H9 (cell line): ENCODE results near the gene SNX2. TPM values are rescaled to one million over a fixed set of nuclear protein-coding genes. Genes with fewer than 3 reads are reported as not detected.

ENCODE experiments used
- DNase-seq: peaks from one replicate; pipeline ENCODE4 v3.0.0-alpha.2; 2017
- H2AFZ ChIP-seq: one replicate; pipeline ENCODE4 v1.6.1; 2013; ENCODE audit warnings: mild to moderate bottlenecking, low read length, control low read depth, moderate library complexity
- H2AK5ac ChIP-seq: 2 replicates; pipeline ENCODE4 v1.6.1; 2013; ENCODE audit warnings: low read length, control low read depth, mixed read lengths; ENCODE audit not compliant: insufficient read length
- H2BK120ac ChIP-seq: one replicate; pipeline ENCODE4 v1.6.1; 2013; ENCODE audit warnings: low read depth, mild to moderate bottlenecking, low read length, control low read depth, inconsistent platforms; ENCODE audit not compliant: poor library complexity, severe bottlenecking
- H2BK12ac ChIP-seq: 2 replicates; pipeline ENCODE4 v1.6.1; 2013; ENCODE audit warnings: low read length, control low read depth, mixed read lengths, low read depth; ENCODE audit not compliant: insufficient read length
- H2BK15ac ChIP-seq: 2 replicates; pipeline ENCODE4 v1.6.1; 2013; ENCODE audit warnings: low read depth, low read length, control low read depth
- H2BK20ac ChIP-seq: one replicate; pipeline ENCODE4 v1.6.1; 2013; ENCODE audit warnings: low read depth, mild to moderate bottlenecking, low read length, control low read depth, inconsistent platforms; ENCODE audit not compliant: poor library complexity, severe bottlenecking
- H2BK5ac ChIP-seq: 2 replicates; pipeline ENCODE4 v1.6.1; 2013; ENCODE audit warnings: low read length, control low read depth, mixed read lengths; ENCODE audit not compliant: insufficient read length
- H3K14ac ChIP-seq: 2 replicates; pipeline ENCODE4 v1.6.1; 2013; ENCODE audit warnings: low read length, control low read depth; ENCODE audit not compliant: insufficient read depth
- H3K18ac ChIP-seq: 2 replicates; pipeline ENCODE4 v1.6.1; 2013; ENCODE audit warnings: low read depth, mild to moderate bottlenecking, mixed read lengths, low read length, control low read depth; ENCODE audit not compliant: insufficient read length
- H3K23ac ChIP-seq: 2 replicates; pipeline ENCODE4 v1.6.1; 2013; ENCODE audit warnings: low read length, control low read depth, mixed read lengths, low read depth; ENCODE audit not compliant: insufficient read length
- H3K23me2 ChIP-seq: 2 replicates; pipeline ENCODE4 v1.6.1; 2013; ENCODE audit warnings: low read depth, mild to moderate bottlenecking, mixed read lengths, low read length, control low read depth; ENCODE audit not compliant: insufficient read length, poor library complexity, severe bottlenecking
- H3K27ac ChIP-seq: 2 replicates; pipeline ENCODE4 v1.5.1; 2013; ENCODE audit warnings: low read length, control low read depth, mixed read lengths, low read depth; ENCODE audit not compliant: insufficient read length
- H3K27me3 ChIP-seq: 2 replicates; pipeline ENCODE4 v1.6.1; 2013; ENCODE audit warnings: low read length, control low read depth, inconsistent platforms; ENCODE audit not compliant: insufficient read depth
- H3K4ac ChIP-seq: 2 replicates; pipeline ENCODE4 v1.6.1; 2013; ENCODE audit warnings: low read depth, mild to moderate bottlenecking, control low read depth, inconsistent platforms, low read length, moderate library complexity
- H3K4me1 ChIP-seq: 2 replicates; pipeline ENCODE4 v1.6.1; 2013; ENCODE audit warnings: low read length, control low read depth, inconsistent platforms; ENCODE audit not compliant: insufficient read depth
- H3K4me2 ChIP-seq: 2 replicates; pipeline ENCODE4 v1.6.1; 2013; ENCODE audit warnings: low read length, control low read depth, mixed read lengths; ENCODE audit not compliant: insufficient read length, insufficient read depth
- H3K56ac ChIP-seq: 2 replicates; pipeline ENCODE4 v1.6.1; 2013; ENCODE audit warnings: low read depth, mild to moderate bottlenecking, mixed read lengths, low read length, control low read depth; ENCODE audit not compliant: insufficient read length
- H3K79me1 ChIP-seq: 2 replicates; pipeline ENCODE4 v1.6.1; 2013; ENCODE audit warnings: low read depth, mild to moderate bottlenecking, moderate library complexity, low read length, control low read depth, inconsistent platforms; ENCODE audit not compliant: insufficient read depth, poor library complexity, severe bottlenecking
- H3K79me2 ChIP-seq: 2 replicates; pipeline ENCODE4 v1.6.1; 2013; ENCODE audit warnings: low read length, control low read depth, inconsistent platforms; ENCODE audit not compliant: insufficient read depth
- H3K9ac ChIP-seq: 2 replicates; pipeline ENCODE4 v1.6.1; 2013; ENCODE audit warnings: low read length, control low read depth, mixed read lengths; ENCODE audit not compliant: insufficient read length; ENCODE audit errors: extremely low read depth
- H3K9me3 ChIP-seq: one replicate; pipeline ENCODE4 v1.6.1; 2013; ENCODE audit warnings: low read depth, low read length, inconsistent platforms; ENCODE audit not compliant: control insufficient read depth
- H3T11ph ChIP-seq: one replicate; pipeline ENCODE4 v1.6.1; 2013; ENCODE audit warnings: mild to moderate bottlenecking, low read length, control low read depth, inconsistent platforms
- H4K20me1 ChIP-seq: one replicate; pipeline ENCODE4 v1.6.1; 2013; ENCODE audit not compliant: control insufficient read depth, insufficient read length, insufficient read depth
- H4K5ac ChIP-seq: 2 replicates; pipeline ENCODE4 v1.6.1; 2013; ENCODE audit warnings: low read depth, mild to moderate bottlenecking, mixed read lengths, low read length, control low read depth; ENCODE audit not compliant: insufficient read length
- H4K8ac ChIP-seq: replicated peaks from 2 replicates; pipeline ENCODE4 v1.6.1; 2013; ENCODE audit warnings: low read length, control low read depth, mixed read lengths, low read depth; ENCODE audit not compliant: insufficient read length
- H4K91ac ChIP-seq: 2 replicates; pipeline ENCODE4 v1.6.1; 2013; ENCODE audit warnings: low read depth, mild to moderate bottlenecking, moderate library complexity, mixed read lengths, low read length, control low read depth; ENCODE audit not compliant: insufficient read length
- H3K27ac Mint-ChIP-seq, 3 experiments: 2 replicates in 2 of 3; 3 replicates in 1 of 3; pipeline ENCODE4 v1.8.0; 2020 to 2021; ENCODE audit warnings: mixed read lengths in 3 of 3, mild to moderate bottlenecking in 1 of 3, moderate library complexity in 1 of 3
- H3K27me3 Mint-ChIP-seq: 2 replicates; pipeline ENCODE4 v1.8.0; 2021; ENCODE audit warnings: low read depth, mild to moderate bottlenecking, moderate library complexity, mixed read lengths
- H3K36me3 Mint-ChIP-seq, 3 experiments: 2 replicates in 2 of 3; 3 replicates in 1 of 3; pipeline ENCODE4 v1.8.0; 2020 to 2021; ENCODE audit warnings: low read depth in 3 of 3, mixed read lengths in 3 of 3; ENCODE audit not compliant: insufficient read depth in 1 of 3
- H3K4me1 Mint-ChIP-seq, 2 experiments: 2 replicates each; pipeline ENCODE4 v1.8.0; 2020; ENCODE audit warnings: mixed read lengths in 2 of 2
- H3K4me3 Mint-ChIP-seq, 2 experiments: 2 replicates in 1 of 2; 3 replicates in 1 of 2; pipeline ENCODE4 v1.8.0; 2020 to 2021; ENCODE audit warnings: mild to moderate bottlenecking in 2 of 2, mixed read lengths in 2 of 2, moderate library complexity in 1 of 2
- H3K9me3 Mint-ChIP-seq, 2 experiments: 2 replicates in 1 of 2; 3 replicates in 1 of 2; pipeline ENCODE4 v1.8.0; 2020; ENCODE audit warnings: mild to moderate bottlenecking in 2 of 2, mixed read lengths in 2 of 2, moderate library complexity in 1 of 2
- CTCF ChIP-seq: fragments of 200-600 bp; sonication (generic); conservative IDR thresholded peaks from 3 replicates; pipeline ENCODE4 v1.8.0; 2021; ENCODE audit warnings: antibody characterized with exemption, mild to moderate bottlenecking
- WGBS: extraction: QIAGEN DNeasy Blood & Tissue Kit; methylation state at CpG from one replicate; pipeline ENCODE4 v1.1.7; 2013; ENCODE audit warnings: missing lambda C conversion rate, low lambda C conversion rate, mixed read lengths; ENCODE audit not compliant: insufficient read length; ENCODE audit errors: extremely low coverage; 5-methylcytosine and 5-hydroxymethylcytosine counted together
- total RNA-seq: library from RNA; stranded (reverse); gene quantifications from 2 replicates; pipeline ENCODE4 v1.2.1, GENCODE V29; 2021

SNX2 gene
- total RNA-seq, 1 experiment from 2014 or later: 62.6 TPM

GRCh38 chr5:122759241-122760070, 15.4 kb upstream of the SNX2 start:
- no peaks in the 10 kb centered on the region for H3K79me1 ChIP-seq
- Mint-ChIP-seq H3K9me3 (peaks cover 0 to 3% of the 10 kb centered on the region in 2 experiments; a peak in 1 of 5 replicates), H3K4me3 (no peak overlapping the region), H3K4me1 (peaks cover 6 to 11% of the 10 kb centered on the region in 2 experiments), H3K27me3 (no peaks in the 10 kb centered on the region), H3K36me3 (no peaks in the 10 kb centered on the region), H3K27ac (no peak overlapping the region)
- no peak overlapping the region for H3K4ac ChIP-seq
- no peak overlapping the region for H2BK12ac ChIP-seq
- H3K79me2 ChIP-seq: no peaks in the 10 kb centered on the region
- H3K27ac ChIP-seq: no peak overlapping the region
- no peak overlapping the region for H3T11ph ChIP-seq
- H4K91ac ChIP-seq: no peak overlapping the region
- no peak overlapping the region for H4K8ac ChIP-seq
- no peak overlapping the region for H3K18ac ChIP-seq
- H4K5ac ChIP-seq: no peak overlapping the region
- TF ChIP-seq CTCF: no peak
- no peak overlapping the region for H3K4me2 ChIP-seq
- no peaks in the 10 kb centered on the region for H3K23me2 ChIP-seq
- H2BK15ac ChIP-seq: no peak overlapping the region
- no peaks in the 10 kb centered on the region for H4K20me1 ChIP-seq
- no peak overlapping the region for H3K23ac ChIP-seq
- H2BK120ac ChIP-seq: no peak overlapping the region
- H3K56ac ChIP-seq: no peak overlapping the region
- no peak overlapping the region for H2BK20ac ChIP-seq
- H3K4me1 ChIP-seq: no peaks in the 10 kb centered on the region; the same call in 1 of the 2 replicates
- no CpG with 5 or more reads among the region's 9 CpGs for WGBS
- H2AFZ ChIP-seq: no peak overlapping the region
- no peak overlapping the region for H3K14ac ChIP-seq
- no peak overlapping the region for H3K9ac ChIP-seq
- H3K9me3 ChIP-seq: no peaks in the 10 kb centered on the region
- H2AK5ac ChIP-seq: no peak overlapping the region
- H2BK5ac ChIP-seq: no peak overlapping the region
- H3K27me3 ChIP-seq: no peaks in the 10 kb centered on the region
- no peak for DNase-seq
